Umbilical cord (tissue), 2 donors: ENCODE data around the gene EPHA8. TPM values are rescaled to one million over a fixed set of nuclear protein-coding genes. Genes with fewer than 3 reads are reported as not detected.

Source experiments
- DNase-seq: peaks from one replicate; pipeline ENCODE4 v3.0.0-alpha.2; 2015; ENCODE audit warnings: low spot score
- total RNA-seq: library from RNA; depleted of rRNA; stranded (reverse); fragments of >200 nt; gene quantifications from one replicate; pipeline ENCODE4 v1.2.3, GENCODE V29; 2014; ENCODE audit warnings: low replicate concordance; ENCODE audit not compliant: insufficient read depth

Gene EPHA8
- total RNA-seq, 1 donor from 2014 or later = 4.3 TPM

- no peak for DNase-seq
These were observed 54.8 kb downstream of the EPHA8 start for GRCh38 chr1:22618056-22618455.

- DNase-seq = no peak
These were observed 56.0 kb downstream of the EPHA8 start for GRCh38 chr1:22619252-22619651.

- no peak for DNase-seq
These were observed 56.5 kb downstream of the EPHA8 start for GRCh38 chr1:22619798-22620197.

- no peak for DNase-seq
These were observed 58.5 kb downstream of the EPHA8 start for GRCh38 chr1:22621761-22622160.

- no peak for DNase-seq
These were observed 62.1 kb downstream of the EPHA8 start for GRCh38 chr1:22625262-22625925.

- no peak for DNase-seq
These were observed 63.2 kb downstream of the EPHA8 start for GRCh38 chr1:22626237-22627157.

GRCh38 chr1:22627331-22627730 lies 64.0 kb downstream of the EPHA8 start:
- no peak for DNase-seq

- DNase-seq = no peak
These were observed 65.6 kb downstream of the EPHA8 start for GRCh38 chr1:22628698-22629444.

GRCh38 chr1:22629886-22630285 lies 66.6 kb downstream of the EPHA8 start:
- DNase-seq = no peak

- DNase-seq = no peak
These were observed 70.6 kb downstream of the EPHA8 start for GRCh38 chr1:22633697-22634463.

GRCh38 chr1:22635436-22635835 lies 72.1 kb downstream of the EPHA8 start:
- DNase-seq = no peak

- peak; percentile 62 for DNase-seq
These were observed 73.1 kb downstream of the EPHA8 start, which contains the start of gene C1QA for GRCh38 chr1:22636353-22636752. C1QA (plus strand) TSS chr1:22636628; CDS start chr1:22637617, 989 bp downstream.

- DNase-seq = no peak
These were observed 73.6 kb downstream of the EPHA8 start for GRCh38 chr1:22636927-22637326.

GRCh38 chr1:22637907-22638445 lies 74.7 kb downstream of the EPHA8 start:
- DNase-seq = no peak

GRCh38 chr1:22638476-22639234 lies 75.4 kb downstream of the EPHA8 start:
- no peak for DNase-seq

GRCh38 chr1:22639286-22639685 lies 76.0 kb downstream of the EPHA8 start:
- peak; percentile 50 for DNase-seq

GRCh38 chr1:22641247-22641646 lies 78.0 kb downstream of the EPHA8 start:
- no peak for DNase-seq

- peak; percentile 63 for DNase-seq
These were observed 78.8 kb downstream of the EPHA8 start for GRCh38 chr1:22641906-22642636.

- DNase-seq = peak; percentile 46
These were observed 80.1 kb downstream of the EPHA8 start, which contains the start of gene C1QC for GRCh38 chr1:22643381-22643780. C1QC (plus strand) TSS chr1:22643633; CDS start chr1:22644024, 391 bp downstream.
